Smooth muscle cell (in vitro differentiated cells): Measurements from ENCODE around the gene MAB21L1. TPM values are rescaled to one million over a fixed set of nuclear protein-coding genes. Genes with fewer than 3 reads are reported as not detected.

ENCODE experiments used
- DNase-seq: peaks from one replicate; lab custom pipeline; 2025; ENCODE audit not compliant: unreplicated experiment; lab: John Stamatoyannopoulos, UW
- H2AFZ ChIP-seq: fragments of 200-600 bp; sonication (generic); 2 replicates; pipeline ENCODE4 v1.6.0; 2016; ENCODE audit warnings: antibody characterized with exemption, low read depth, mild to moderate bottlenecking
- H3F3A ChIP-seq: fragments of 200-600 bp; sonication (generic); 2 replicates; pipeline ENCODE4 v1.6.0; 2017; ENCODE audit warnings: antibody characterized with exemption, low read depth
- H3K27ac ChIP-seq: fragments of 200-600 bp; sonication (generic); 2 replicates; pipeline ENCODE4 v1.5.1; 2016; ENCODE audit warnings: low read depth, mild to moderate bottlenecking
- H3K27me3 ChIP-seq: fragments of 200-600 bp; sonication (generic); 2 replicates; pipeline ENCODE4 v1.6.1; 2016; ENCODE audit warnings: low read depth, mild to moderate bottlenecking
- H3K36me3 ChIP-seq: fragments of 200-600 bp; sonication (generic); 2 replicates; pipeline ENCODE4 v1.5.1; 2016; ENCODE audit warnings: low read depth
- H3K4me1 ChIP-seq: fragments of 200-600 bp; sonication (generic); 2 replicates; pipeline ENCODE4 v1.5.1; 2016; ENCODE audit warnings: low read depth
- H3K4me2 ChIP-seq: fragments of 200-600 bp; sonication (generic); 2 replicates; pipeline ENCODE4 v1.6.0; 2016; ENCODE audit warnings: mild to moderate bottlenecking
- H3K4me3 ChIP-seq: fragments of 200-600 bp; sonication (generic); 2 replicates; pipeline ENCODE4 v1.5.1; 2016; ENCODE audit warnings: mild to moderate bottlenecking
- H3K79me2 ChIP-seq: fragments of 200-600 bp; sonication (generic); 2 replicates; pipeline ENCODE4 v1.6.0; 2016; ENCODE audit warnings: low read depth, mild to moderate bottlenecking
- H3K9ac ChIP-seq: fragments of 200-600 bp; sonication (generic); 2 replicates; pipeline ENCODE4 v1.6.0; 2016; ENCODE audit warnings: low read depth
- H3K9me3 ChIP-seq: fragments of 200-600 bp; sonication (generic); replicated peaks from 2 replicates; pipeline ENCODE4 v1.5.1; 2016; ENCODE audit warnings: low read depth
- H4K20me1 ChIP-seq: fragments of 200-600 bp; sonication (generic); 2 replicates; pipeline ENCODE4 v1.6.0; 2016; ENCODE audit warnings: low read depth
- CTCF ChIP-seq: fragments of 200-600 bp; sonication (generic); IDR thresholded peaks from 2 replicates; pipeline ENCODE4 v1.5.1; 2017; ENCODE audit warnings: borderline replicate concordance, mild to moderate bottlenecking, antibody characterized with exemption; ENCODE audit not compliant: insufficient read depth, poor library complexity, severe bottlenecking
- WGBS: methylation state at CpG from one replicate; pipeline ENCODE4 v1.1.7; 2016; ENCODE audit warnings: low lambda C conversion rate; 5-methylcytosine and 5-hydroxymethylcytosine counted together
- polyA plus RNA-seq: library from polyadenylated mRNA; unstranded; fragments of >200 nt; fragmentation: Nextera tagmentation; extraction: Ambion mirVana; gene quantifications from 2 replicates; pipeline ENCODE4 v1.2.1, GENCODE V29; 2016
- total RNA-seq: library from RNA; depleted of rRNA; stranded (reverse); fragments of >200 nt; gene quantifications from 2 replicates; pipeline ENCODE4 v1.2.3, GENCODE V29; 2014

The MAB21L1 gene
- total and polyA plus RNA-seq, 2 experiments from 2014 or later, result 0.18 TPM; not detected in 1

- no peak overlapping the region for H2AFZ ChIP-seq
- H3K79me2 ChIP-seq, result no peaks in the 10 kb centered on the region
Observed at GRCh38 chr13:35473206-35473775, 3.2 kb downstream of the MAB21L1 start.

GRCh38 chr13:35472323-35472881, 4.1 kb downstream of the MAB21L1 start:
- Histone ChIP-seq H4K20me1 (peaks cover 72% of the 10 kb centered on the region), H3K27ac (no peak overlapping the region), H3K9me3 (no peaks in the 10 kb centered on the region), H3K4me1 (peaks cover 40% of the 10 kb centered on the region), H3K9ac (no peak overlapping the region), H3K79me2 (no peaks in the 10 kb centered on the region), H3F3A (no peaks in the 10 kb centered on the region), H2AFZ (no peak overlapping the region), H3K36me3 (no peaks in the 10 kb centered on the region), H3K4me2 (no peak overlapping the region), H3K27me3 (peaks cover 92% of the 10 kb centered on the region), H3K4me3 (peak overlapping the region; percentile 51)
- no peak for TF ChIP-seq CTCF
- WGBS, result 13% methylated on average over 7 of the region's 7 CpGs
- DNase-seq, result no peak

More at GRCh38 chr13:35473206-35473775, 3.2 kb downstream of the MAB21L1 start:
- Histone ChIP-seq H3K27me3 (peaks cover 100% of the 10 kb centered on the region), H3K4me1 (peaks cover 40% of the 10 kb centered on the region), H3K36me3 (no peaks in the 10 kb centered on the region), H3K9me3 (no peaks in the 10 kb centered on the region), H4K20me1 (peaks cover 81% of the 10 kb centered on the region), H3K27ac (no peak overlapping the region), H3K9ac (no peak overlapping the region), H3K4me3 (peak overlapping the region; percentile 51), H3K4me2 (no peak overlapping the region), H3F3A (no peaks in the 10 kb centered on the region)
- no peak for DNase-seq
- TF ChIP-seq CTCF, result no peak

- Histone ChIP-seq H3K4me3 (peak overlapping the region; percentile 51), H3K36me3 (no peaks in the 10 kb centered on the region), H2AFZ (no peak overlapping the region), H4K20me1 (peaks cover 66% of the 10 kb centered on the region), H3K9ac (no peak overlapping the region), H3K27me3 (peaks cover 86% of the 10 kb centered on the region), H3K4me1 (peaks cover 40% of the 10 kb centered on the region), H3K27ac (no peak overlapping the region), H3F3A (no peaks in the 10 kb centered on the region), H3K9me3 (no peaks in the 10 kb centered on the region), H3K4me2 (peak overlapping the region; percentile 87), H3K79me2 (no peaks in the 10 kb centered on the region)
- 10% methylated on average over 28 of the region's 28 CpGs for WGBS
- DNase-seq, result no peak
- no peak for TF ChIP-seq CTCF
Observed at GRCh38 chr13:35471706-35472322, 4.7 kb downstream of the MAB21L1 start.
